Astrocyte of the hippocampus (primary cell): ENCODE data around the gene SH3PXD2A.
"Not testable (repeated sequence)": the region's sequence is repeated elsewhere in the genome, so short reads cannot be mapped to it uniquely, and the experiment has no call there.

ENCODE experiments used
- DNase-seq: peaks from one replicate; pipeline ENCODE4 v3.0.0; 2011; ENCODE audit warnings: low read depth, low spot score

Gene SH3PXD2A

DNA sequence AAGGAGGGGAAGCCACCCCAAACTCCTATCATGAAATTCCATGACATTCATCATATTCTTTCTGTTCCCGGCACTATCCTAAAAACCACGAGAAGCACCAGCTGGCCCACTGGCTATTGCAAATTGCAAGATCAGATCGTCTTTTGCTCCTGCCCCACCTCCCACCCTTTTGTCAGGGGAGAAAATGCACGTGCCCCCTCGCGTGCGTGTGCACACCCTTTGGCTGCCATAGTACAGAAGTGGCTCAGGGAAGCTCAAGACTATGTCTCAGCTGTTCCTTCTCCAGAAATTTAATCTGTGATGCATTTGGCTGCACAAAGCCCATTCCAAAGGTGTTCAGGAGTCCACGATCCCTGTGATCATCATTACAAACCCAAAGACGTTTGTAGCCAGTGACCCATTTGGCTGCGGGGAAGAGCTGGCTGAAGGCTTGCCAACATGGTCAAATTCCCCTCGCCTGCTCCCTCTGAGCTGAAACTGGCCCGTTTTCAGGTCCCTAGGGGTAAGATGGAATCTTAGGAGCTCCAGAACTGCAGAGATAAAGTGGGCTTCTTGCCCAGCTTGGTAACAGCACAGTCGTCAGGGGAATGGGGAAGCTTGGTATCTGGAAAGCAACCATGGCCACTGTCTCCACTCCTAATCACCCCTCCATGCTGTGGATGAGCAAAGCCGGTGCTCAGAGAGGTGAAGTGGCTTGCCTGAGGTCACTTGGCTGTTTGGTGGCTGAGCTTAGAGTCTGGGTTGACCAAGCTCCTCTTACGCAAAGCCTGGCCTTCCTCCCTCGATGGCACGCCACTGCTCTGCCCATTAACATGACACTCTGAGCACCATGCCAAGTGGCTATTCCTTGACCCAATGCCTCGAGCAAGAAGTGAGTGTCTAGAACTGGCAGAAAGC lies 206.5 kb downstream of the SH3PXD2A start:
- DNase-seq, result peak; percentile 42

DNA sequence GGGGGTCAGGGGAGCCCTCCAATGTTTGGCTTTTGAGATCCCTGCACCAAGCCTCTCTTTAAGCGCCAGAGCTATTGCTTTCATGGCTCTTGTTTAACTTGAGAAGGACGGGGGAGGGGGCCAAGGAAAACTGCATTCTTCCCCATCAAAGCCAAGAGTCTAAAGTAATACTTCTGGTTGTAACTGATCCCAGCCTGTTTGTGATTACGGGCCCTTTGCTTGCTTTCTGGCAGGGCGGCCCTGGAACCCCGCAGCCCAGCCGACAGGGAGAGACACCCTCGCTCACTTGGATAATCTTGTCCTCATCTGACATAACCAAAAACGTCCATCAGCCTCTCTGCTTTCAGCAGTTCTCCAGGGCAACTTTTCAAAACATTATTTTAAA lies 207.1 kb downstream of the SH3PXD2A start:
- DNase-seq, result no peak

DNA sequence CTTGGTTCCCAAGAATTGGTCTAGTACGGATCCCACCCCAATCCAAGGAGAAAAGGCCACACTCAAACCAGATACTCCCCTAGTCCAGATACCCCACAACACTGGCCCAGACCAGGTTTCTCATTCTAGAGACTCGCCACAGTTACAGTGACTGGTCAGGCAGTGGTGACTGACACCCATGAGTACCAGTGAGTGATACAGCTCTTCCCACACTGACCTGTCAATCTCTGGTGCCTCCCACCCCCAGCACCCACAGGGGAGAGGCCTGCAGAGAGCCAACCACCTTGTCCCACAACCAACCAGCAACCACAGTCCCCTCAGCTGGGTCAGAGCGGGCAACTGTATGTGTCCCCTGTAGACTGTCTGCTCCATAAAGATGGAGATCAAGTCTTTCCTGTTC lies 209.1 kb downstream of the SH3PXD2A start:
- no peak for DNase-seq

DNA sequence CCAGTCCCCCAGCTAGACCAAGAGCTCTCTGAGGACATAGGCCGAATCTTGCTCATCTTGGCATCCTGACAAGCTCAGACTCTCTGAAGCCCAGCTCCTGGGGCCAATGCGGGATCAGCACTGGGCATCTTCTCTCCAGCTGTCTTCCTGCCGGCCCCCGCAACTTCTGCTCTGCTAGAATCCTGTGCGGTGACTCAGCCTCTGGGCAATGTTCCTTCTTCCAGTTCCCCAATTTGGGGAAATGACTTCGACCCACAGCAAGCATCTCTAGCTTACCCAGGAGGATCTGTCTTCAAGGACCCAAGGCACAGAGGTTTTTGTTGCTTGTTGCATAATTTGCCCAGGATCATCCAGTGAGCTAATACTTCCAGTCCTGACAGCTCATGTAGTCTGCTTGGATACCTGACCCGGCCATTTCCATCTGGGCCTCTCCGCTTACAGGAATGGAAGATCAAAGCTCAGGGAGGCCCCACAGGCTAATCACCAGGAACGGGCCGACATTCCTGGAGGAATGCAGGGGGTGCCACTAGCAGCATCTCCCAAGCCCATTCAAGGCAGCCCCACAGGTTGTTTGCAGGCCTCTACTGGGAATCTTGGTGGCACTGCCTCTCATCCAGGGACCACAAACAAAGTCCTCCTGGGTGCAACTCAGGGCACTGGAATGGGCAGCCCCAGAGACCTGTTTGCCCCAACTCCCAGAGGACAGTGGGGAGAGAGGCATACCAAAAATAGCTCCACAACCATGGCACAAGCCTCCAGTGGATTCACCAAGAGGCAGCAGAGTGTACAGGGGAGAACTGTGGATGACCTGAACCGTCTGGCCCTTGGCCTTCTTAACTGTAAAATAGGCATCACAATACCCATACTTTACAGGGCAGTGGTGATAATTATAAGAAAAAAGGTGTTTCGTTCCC lies 210.0 kb downstream of the SH3PXD2A start:
- peak; percentile 71 for DNase-seq

DNA sequence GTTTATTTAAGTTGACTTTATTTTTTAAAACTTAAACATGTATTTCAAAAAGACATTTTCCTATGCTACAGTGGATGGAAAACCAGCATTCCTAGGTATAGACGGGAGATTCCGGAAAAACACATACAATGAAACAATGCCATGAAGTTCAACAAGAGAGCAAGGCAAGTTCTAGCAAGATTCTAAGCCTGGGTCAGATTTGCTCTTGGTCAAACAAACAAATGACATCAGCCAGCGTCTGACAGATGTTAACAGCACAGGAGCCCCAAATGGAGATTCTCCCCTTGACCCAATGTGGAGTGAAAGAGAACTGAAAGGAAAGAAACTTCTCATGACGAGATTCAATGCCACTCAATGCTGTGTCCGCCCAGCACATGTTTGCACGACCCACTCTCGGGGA lies 212.0 kb downstream of the SH3PXD2A start:
- DNase-seq, result no peak

DNA sequence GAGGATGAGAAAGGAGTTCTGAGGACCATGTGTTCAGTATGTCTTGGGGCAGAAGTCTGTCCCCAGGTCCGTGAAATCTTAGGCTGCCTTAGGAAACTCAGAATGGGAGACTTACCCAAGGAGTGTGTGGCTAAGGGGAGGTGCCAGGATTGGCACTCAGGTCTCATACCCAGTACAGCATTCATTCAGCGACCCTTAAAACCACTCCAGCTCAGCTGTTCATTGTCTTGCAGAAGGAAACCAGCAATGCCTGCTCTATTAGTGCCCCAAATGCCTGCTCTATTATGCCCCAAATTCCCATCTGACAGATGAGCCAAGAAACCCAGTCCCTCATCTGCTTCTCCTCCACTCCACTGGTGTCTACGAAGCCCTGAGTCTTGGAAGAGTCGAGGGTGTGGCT lies 214.1 kb downstream of the SH3PXD2A start:
- no peak for DNase-seq

DNA sequence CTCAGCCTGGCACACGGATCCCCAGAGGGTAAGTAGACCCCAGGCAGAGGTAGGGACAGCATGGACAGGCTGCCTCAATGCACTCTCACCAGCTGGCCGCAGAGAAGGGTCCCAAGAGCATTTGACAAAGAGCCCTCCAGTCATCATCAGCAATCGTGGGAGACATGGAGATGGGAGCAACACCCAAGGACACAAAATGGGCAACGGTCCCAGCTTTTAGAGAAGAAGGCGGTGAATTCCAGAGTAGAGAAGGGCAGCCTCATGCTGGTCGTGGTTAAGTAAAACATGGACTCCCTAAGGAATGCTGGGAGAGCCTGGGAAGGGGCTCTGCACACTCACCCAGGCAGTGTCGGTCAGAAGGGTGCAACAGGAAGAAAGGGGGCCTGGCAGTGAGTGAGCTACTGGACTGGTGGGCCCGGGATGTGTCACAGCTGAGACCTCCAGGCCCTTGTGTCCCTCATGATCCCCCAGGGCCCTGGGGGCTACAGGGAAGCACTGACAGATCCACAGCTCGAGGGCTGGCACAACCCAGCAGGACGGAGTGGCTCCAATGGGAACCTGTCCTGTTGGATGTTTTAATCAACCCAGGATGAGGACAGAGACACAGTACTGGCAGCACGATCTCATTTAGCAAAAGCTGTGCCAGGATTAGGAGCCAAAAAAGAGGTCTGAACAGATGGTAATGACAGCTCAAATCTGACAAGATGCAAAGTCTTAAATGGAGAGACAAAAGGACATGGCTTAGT lies 214.8 kb downstream of the SH3PXD2A start:
- DNase-seq, result peak; percentile 29

DNA sequence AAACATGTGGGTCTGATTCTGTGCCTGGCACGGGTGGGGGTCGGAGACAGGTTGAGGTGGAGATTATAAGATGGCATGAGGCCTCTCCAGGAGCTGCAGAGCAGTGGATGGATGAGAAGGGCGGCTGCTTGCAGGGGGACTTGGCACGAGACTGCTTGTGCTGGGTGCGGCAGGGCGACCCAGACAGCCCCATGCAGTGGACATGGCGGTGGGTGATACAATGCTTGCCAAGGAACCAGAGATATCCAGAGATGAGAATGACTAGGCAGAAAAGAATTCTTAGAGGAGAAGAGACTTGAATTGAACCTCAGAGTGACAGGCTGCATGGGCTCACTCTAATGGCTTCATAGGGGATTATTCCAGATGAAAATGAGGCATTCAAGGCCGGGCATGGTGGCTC lies 216.4 kb downstream of the SH3PXD2A start:
- peak; percentile 27 for DNase-seq

DNA sequence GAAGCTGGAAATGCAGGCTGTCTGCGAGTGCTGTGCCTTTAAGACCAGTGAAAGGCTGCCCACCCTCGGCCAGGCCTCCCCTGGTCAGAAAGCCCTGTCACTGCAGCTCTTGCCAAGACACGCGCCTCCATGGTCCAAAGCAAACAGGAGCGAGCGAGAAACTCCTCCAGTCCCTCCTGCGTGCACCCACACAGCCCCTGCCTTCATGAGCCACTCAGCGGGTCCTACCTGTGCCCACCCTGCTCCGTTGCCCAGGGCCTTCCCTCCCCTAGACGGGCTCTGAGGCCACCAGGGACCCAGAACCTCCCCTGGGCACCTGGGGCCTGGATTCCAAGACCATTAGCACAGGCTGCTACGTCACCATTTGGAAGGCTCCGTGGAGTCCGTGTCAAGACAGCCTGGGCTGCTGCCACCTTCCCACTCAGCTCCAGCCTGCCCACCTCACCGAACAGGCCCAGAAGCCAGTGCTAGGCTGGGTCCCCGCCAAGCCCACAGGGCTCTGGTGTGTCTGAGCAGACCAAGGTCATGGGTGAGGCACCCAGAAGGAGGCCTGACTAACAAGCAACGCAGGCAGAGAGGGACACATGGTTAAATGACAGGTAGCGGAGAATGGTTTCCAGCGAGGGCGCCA lies 217.3 kb downstream of the SH3PXD2A start:
- peak; percentile 95 for DNase-seq

DNA sequence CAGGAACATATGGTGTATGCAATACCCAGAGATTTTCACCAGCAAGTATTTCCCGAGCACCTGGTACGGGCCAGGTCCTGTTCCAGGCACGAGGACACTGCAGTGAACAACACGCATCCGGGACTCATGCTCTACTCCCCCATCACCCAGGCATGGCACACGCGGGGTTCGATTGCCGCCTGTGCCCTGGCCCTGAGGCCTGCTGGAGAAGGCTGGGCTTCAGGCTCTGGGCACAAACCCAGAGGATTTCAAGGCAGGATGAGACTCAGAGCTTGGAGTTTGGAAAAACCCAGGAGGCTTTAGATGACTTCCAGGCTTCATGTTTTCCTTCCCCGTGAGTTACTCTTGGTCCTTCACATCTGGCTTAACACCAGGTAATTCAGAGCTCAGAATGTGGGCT lies 218.4 kb downstream of the SH3PXD2A start:
- DNase-seq, result peak; percentile 42

DNA sequence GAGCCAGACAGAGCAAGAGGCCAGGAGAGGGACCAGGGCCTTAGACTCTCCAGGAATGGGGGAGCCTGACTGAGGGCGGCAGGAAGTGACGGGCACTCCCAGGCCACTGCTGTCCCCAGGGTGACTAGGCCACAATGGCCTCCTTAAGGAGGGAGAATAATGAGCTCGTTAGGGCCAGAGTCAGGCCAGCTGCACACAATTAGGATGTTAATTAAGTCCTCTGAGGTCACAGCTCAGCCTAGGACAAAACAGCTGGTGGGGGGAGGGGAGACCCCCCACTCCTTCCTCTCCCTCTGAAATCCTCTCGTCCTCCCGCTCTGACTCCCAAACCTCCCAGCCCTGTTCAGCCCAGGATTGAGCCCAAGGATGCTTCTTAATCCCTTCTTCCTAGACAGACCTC lies 218.9 kb downstream of the SH3PXD2A start:
- DNase-seq, result no peak

DNA sequence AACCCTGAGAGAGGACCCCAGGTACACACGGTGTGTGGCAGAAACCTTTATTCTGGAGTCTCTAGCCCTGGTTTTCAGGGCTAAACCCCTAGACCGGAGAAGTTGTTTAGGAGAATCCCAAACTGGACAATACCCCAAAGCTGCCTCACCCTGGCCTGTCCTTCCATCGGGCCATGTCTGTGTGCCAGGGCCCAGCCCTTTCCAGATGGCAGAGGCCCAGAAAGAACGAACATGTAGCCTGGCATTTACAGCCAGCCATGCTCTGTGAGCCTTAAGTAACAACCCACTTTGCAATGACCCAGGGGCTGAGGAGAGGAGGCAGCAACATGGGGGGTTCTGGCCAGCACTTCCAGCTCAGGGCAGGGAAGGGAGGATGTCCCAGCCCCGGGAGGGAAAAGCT lies 219.8 kb downstream of the SH3PXD2A start:
- no peak for DNase-seq

DNA sequence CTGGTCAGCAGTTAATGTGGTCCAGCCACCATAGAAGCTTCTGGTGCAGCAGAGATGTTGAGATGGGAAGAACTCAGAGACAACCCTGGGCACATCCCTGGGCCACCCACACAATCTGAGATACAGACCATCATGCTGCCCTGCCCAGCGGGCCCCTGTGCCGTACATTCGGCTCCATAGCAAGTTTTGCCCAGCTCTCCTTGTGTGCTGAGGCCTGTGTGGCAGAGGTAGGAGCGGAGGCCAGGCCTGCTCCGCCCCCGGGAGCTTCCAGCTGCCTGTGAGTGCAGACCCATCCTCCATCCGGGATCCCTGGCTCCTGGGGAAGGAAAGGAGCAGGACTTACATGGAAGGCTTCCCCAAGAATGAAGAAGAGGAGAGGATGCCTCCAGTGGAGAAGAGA lies 221.5 kb downstream of the SH3PXD2A start:
- DNase-seq, result no peak

DNA sequence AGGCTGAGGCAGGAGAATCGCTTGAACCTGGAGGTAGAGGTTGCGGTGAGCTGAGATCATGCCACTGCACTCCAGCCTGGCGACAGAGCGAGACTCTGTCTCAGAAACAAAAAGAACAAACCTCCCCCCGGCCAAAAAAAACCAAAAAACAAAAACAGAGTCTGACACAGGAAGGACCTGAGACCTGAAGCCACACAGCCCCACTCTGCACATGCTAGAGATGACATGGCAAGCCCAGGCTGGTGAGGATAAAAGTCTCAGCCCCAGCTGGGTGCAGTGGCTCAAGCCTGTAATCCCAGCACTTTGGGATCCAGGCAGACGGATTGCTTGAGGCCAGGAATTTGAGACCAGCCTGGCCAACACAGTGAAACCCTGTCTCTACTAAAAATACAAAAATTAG lies 222.5 kb downstream of the SH3PXD2A start:
- not testable (repeated sequence) for DNase-seq

DNA sequence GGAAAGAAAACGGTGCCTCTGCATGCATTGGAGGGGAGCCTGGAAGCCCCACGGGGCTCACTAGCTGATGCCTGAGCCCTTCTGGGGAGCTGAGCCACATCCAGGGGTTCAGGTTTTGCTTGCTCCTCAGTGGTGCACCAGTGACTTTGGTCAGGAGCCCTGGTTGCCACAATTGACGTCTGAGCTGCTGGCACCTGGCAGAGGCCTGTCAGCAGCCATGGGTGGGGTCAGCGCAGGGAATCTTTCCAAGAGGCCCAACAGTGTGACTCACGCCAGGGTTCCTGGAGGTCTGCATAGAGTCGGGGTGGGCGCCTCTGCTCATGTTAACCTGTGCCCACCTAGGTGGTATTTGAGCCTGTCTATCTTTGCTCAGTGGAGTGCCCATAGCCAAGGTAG lies 223.1 kb downstream of the SH3PXD2A start:
- DNase-seq, result no peak

DNA sequence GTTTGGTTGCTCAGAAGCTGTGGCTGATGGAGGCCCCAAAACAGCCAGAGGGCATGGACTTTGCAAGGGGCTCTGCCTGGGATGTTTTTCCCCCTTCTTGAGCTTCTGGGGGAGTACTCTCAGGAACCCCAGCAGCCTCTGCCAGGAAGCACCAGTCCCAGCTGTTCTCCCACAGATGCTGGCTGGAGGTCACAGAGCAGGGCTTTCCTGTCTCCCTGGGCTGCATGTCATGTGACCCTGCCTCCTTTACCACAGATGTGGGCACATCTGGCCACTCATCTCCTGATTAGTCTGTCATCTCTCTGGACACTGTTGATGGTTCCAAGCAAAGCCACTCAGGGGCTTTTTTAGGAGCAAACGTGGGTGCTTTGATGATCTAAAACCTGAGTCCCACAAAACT lies 225.2 kb downstream of the SH3PXD2A start:
- DNase-seq, result no peak

DNA sequence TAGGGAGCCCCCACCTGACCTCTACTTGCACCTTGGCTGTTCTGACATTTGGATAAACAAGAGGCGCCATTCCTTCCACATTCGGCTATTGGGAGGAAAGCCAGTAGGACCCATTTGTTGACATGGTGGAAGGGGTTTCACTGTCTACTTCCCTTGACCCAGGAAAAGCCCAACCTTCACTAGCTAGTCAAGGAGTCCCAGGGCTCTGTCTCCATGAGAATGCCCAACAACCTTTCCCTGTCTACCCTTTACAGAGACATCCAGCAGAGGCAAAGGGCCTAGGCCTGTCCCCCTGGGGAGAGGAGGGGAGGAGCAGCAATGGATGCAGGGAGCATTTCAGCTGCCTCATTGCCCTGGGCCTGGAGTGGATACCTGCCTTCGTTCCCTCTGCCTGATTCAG lies 225.8 kb downstream of the SH3PXD2A start:
- DNase-seq, result no peak

DNA sequence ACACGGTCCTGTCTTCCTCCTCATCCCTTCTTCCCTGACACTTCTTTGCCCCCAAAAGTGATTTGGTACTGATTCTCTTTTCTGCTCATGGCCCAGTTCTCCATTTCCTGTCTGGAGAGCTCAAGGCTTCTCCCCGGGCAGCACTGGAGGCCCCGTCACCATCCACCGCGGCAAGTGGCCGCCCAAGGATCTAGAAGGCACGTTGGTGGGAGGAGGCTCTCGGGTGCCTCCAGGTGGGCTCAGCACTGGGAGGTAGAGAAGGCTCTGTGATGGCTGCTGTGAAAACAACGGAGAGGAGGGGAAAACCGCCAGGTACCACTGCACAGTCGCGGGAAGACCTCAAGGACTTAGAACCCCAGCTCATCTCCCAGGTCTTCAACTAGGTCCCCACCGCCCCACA lies 227.5 kb downstream of the SH3PXD2A start:
- no peak for DNase-seq

DNA sequence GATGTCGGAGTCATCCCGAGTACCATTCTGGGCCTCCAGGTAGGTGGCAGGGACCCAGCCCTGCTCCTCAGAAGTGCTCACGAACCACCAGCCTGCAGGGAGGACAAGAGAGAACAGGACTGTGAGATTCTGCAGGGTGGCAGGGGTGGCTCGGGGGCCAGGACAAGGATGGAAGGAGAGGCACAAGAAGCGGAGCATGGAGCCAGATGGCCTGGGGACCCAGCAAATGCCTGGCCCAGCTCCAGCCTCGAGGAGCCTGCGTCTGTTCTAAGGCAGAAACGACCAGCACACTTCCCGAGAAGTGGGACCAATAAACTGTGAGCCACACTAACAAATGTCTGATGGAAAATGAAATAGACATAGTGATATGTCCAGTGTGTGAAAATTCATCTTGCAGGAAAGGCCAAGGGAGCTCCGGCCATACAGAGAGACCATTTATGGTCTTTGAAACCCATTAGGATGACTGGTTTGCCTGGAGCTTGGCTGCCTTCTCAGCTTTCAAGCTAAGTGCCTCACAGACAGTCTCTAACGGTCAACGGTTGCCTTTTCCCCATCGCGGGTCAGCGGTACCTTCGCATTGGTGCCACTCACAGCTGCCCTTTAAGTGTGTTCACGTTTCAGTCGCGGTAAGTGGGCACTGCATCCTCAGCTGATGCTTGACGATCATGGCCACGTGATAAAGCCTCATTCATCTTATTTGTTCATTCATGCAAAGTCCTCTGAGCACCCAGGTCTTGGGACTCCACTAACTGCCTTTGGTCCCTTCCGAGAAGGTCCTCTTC lies 228.1 kb downstream of the SH3PXD2A start:
- DNase-seq, result no peak

DNA sequence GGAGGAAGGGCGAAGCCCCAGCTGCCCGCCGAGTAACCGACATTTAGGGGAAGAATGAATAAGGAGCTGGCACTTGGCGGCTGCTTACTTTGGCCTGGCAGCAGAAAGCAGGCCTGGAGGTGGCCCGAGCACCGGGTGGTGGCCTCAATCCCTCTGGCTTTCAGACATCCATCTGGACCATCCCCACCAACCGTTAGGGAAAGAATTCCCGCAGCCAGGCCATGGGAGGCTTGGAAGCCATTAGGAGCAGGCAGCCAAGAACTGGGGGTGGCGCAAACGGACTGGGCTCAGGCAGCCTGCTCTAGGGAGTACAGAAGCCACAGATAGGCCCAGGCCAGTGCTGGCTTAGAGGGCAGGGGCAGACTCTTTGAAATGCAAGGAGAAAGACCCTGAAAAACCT lies 229.2 kb downstream of the SH3PXD2A start:
- DNase-seq, result no peak
